Measurements from ENCODE around the gene ST8SIA3.

Gene ST8SIA3, protein sequence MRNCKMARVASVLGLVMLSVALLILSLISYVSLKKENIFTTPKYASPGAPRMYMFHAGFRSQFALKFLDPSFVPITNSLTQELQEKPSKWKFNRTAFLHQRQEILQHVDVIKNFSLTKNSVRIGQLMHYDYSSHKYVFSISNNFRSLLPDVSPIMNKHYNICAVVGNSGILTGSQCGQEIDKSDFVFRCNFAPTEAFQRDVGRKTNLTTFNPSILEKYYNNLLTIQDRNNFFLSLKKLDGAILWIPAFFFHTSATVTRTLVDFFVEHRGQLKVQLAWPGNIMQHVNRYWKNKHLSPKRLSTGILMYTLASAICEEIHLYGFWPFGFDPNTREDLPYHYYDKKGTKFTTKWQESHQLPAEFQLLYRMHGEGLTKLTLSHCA

DNA sequence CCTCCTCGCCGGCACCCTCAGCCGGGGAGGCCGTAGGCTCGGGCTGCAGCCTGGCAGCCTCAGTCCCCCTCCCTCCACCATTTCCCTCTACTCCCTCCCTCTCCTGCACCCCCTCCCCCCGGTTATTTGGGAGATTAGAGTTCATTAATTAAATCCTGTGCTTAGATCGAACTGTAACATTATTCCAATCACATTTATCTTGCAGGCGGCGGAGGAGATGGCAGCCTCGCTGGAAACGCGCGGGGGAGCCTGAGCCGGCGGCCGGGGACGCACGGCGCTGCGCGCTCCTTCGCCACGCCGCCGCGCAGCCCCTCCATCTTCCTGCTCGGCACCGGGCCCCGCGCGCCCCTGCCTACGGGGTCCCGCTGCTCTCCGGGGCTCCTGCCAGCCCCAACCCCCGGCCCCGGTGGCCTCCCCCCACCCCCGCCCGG, at the start of gene ST8SIA3:
Gene ST8SIA3, plus strand, starts transcription at position 287 of the 431 bp plus-strand sequence. CDS start 290 bp downstream, outside the sequence.
- TF ChIP-seq CTCF (IDR thresholded peaks at IDR 0.05; ENCODE audit: low read depth, low read length) (no peak), EZH2phosphoT487 (IDR thresholded peaks at IDR 0.05; ENCODE audit: low read depth) (no peak)
- Histone ChIP-seq H3K36me3 (replicated peaks; ENCODE audit: low read depth, low read length) (no peaks in the 10 kb centered on the region), H3K9ac (ENCODE audit: low read length) (no peak within 1 kb of the TSS), H3K4me2 (ENCODE audit: low read length) (no peak within 1 kb of the TSS), H3K4me1 (ENCODE audit: low read length) (no peaks in the 10 kb centered on the region), H3K79me2 (ENCODE audit: low read length) (no peaks in the 10 kb centered on the region), H3K4me3 (ENCODE audit: low read length) (no peak within 1 kb of the TSS), H2AFZ (ENCODE audit: low read depth, low read length) (no peak within 1 kb of the TSS), H3K27me3 (ENCODE audit: low read depth, low read length) (no peaks in the 10 kb centered on the region), H4K20me1 (ENCODE audit: insufficient read depth, low read length) (no peaks in the 10 kb centered on the region), H3K27ac (ENCODE audit: low read length) (no peak within 1 kb of the TSS), H3K9me3 (ENCODE audit: insufficient read depth, low read length) (no peaks in the 10 kb centered on the region)

- Histone ChIP-seq H3K36me3 (replicated peaks; ENCODE audit: low read depth, low read length) (peaks cover 20% of the 10 kb centered on the region), H3K9ac (ENCODE audit: low read length) (peak overlapping the region; percentile 15; the same call in 1 of the 2 replicates), H2AFZ (ENCODE audit: low read depth, low read length) (no peak overlapping the region), H3K27ac (ENCODE audit: low read length) (peak overlapping the region; percentile 67), H3K27me3 (ENCODE audit: low read depth, low read length) (0 out of 2 replicates have a peak, but pooled peaks cover 5% of the 10 kb centered on the region), H3K4me3 (ENCODE audit: low read length) (peak overlapping the region; percentile 13; the same call in 1 of the 2 replicates), H3K9me3 (ENCODE audit: insufficient read depth, low read length) (peaks cover 14% of the 10 kb centered on the region), H3K4me2 (ENCODE audit: low read length) (peak overlapping the region; percentile 51), H4K20me1 (ENCODE audit: insufficient read depth, low read length) (no peaks in the 10 kb centered on the region), H3K4me1 (ENCODE audit: low read length) (peaks cover 52% of the 10 kb centered on the region), H3K79me2 (ENCODE audit: low read length) (no peaks in the 10 kb centered on the region)
- no peak; the same call in 1 of the 2 replicates for TF ChIP-seq CTCF (IDR thresholded peaks at IDR 0.05; ENCODE audit: low read depth, low read length)
- no peak for TF ChIP-seq EZH2phosphoT487 (IDR thresholded peaks at IDR 0.05; ENCODE audit: low read depth)
These were observed 40.9 kb upstream of the ST8SIA3 start for GRCh38 chr18:57311472-57311871.

- 0 out of 2 replicates have a peak overlapping the region, but pooled peaks have one; percentile 51 for H3K4me2 ChIP-seq (ENCODE audit: low read length)
- H3K27me3 ChIP-seq (ENCODE audit: low read depth, low read length): 0 out of 2 replicates have a peak, but pooled peaks cover 12% of the 10 kb centered on the region
- H3K9me3 ChIP-seq (ENCODE audit: insufficient read depth, low read length): peaks cover 14% of the 10 kb centered on the region
- H3K9ac ChIP-seq (ENCODE audit: low read length): no peak overlapping the region
- no peak overlapping the region for H2AFZ ChIP-seq (ENCODE audit: low read depth, low read length)
- H3K36me3 ChIP-seq (replicated peaks; ENCODE audit: low read depth, low read length): peaks cover 20% of the 10 kb centered on the region
- H3K4me1 ChIP-seq (ENCODE audit: low read length): peaks cover 46% of the 10 kb centered on the region
- no peak overlapping the region for H3K4me3 ChIP-seq (ENCODE audit: low read length)
- H4K20me1 ChIP-seq (ENCODE audit: insufficient read depth, low read length): no peaks in the 10 kb centered on the region
- H3K27ac ChIP-seq (ENCODE audit: low read length): no peak overlapping the region
- no peak for TF ChIP-seq EZH2phosphoT487 (IDR thresholded peaks at IDR 0.05; ENCODE audit: low read depth)
- TF ChIP-seq CTCF (IDR thresholded peaks at IDR 0.05; ENCODE audit: low read depth, low read length): no peak
- H3K79me2 ChIP-seq (ENCODE audit: low read length): no peaks in the 10 kb centered on the region
These were observed 39.8 kb upstream of the ST8SIA3 start for GRCh38 chr18:57312346-57313144.

DNA sequence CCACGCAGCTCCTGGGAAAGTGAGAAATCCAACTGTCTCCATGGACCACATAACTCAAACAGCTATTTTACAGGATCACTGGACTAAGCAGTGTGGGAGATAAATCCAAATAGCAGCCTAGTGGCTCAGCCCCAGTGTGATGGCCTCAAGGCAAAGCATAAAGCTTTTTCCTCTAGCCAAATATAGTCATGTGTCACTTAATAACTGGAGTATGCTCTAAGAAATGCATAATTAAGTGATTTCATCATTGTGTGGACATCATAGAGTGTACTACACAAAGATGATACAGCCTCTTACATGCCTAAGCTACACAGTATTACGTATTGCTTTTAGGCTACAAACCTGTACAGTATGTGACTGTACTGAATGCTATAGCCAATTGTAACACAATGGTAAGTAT, 31.8 kb upstream of the ST8SIA3 start:
- H3K4me2 ChIP-seq (ENCODE audit: low read length): no peak overlapping the region
- H3K4me3 ChIP-seq (ENCODE audit: low read length): no peak overlapping the region
- H4K20me1 ChIP-seq (ENCODE audit: insufficient read depth, low read length): no peaks in the 10 kb centered on the region
- no peak overlapping the region for H3K27ac ChIP-seq (ENCODE audit: low read length)
- H3K9ac ChIP-seq (ENCODE audit: low read length): no peak overlapping the region
- peaks cover 12% of the 10 kb centered on the region; the same call in 1 of the 2 replicates for H3K27me3 ChIP-seq (ENCODE audit: low read depth, low read length)
- H3K79me2 ChIP-seq (ENCODE audit: low read length): no peaks in the 10 kb centered on the region
- peaks cover 23% of the 10 kb centered on the region for H3K9me3 ChIP-seq (ENCODE audit: insufficient read depth, low read length)
- H3K4me1 ChIP-seq (ENCODE audit: low read length): no peaks in the 10 kb centered on the region; the same call in 1 of the 2 replicates
- no peak overlapping the region for H2AFZ ChIP-seq (ENCODE audit: low read depth, low read length)
- TF ChIP-seq CTCF (IDR thresholded peaks at IDR 0.05; ENCODE audit: low read depth, low read length) (no peak), EZH2phosphoT487 (IDR thresholded peaks at IDR 0.05; ENCODE audit: low read depth) (no peak)
- H3K36me3 ChIP-seq (replicated peaks; ENCODE audit: low read depth, low read length): peaks cover 17% of the 10 kb centered on the region
